Measurements from ENCODE around the gene GRID1.

GRCh38 chr10:85619832-85620231, 746.8 kb downstream of the GRID1 start:
- TF ChIP-seq ZNF274 (IDR thresholded peaks at IDR 0.05; ENCODE audit: low read depth, low read length) = no peak
- TF ChIP-seq YY1 (IDR thresholded peaks at IDR 0.05; ENCODE audit: insufficient read depth, insufficient read length) = no peak
